ENCODE measurements around the gene BRICD5. TPM values are rescaled to one million over a fixed set of nuclear protein-coding genes. Genes with fewer than 3 reads are reported as not detected.

BRICD5 gene
- total RNA-seq, 3 donors from 2014 or later (not counting 1 experiment from before 2014, with no cell fraction given): 3.2 to 5.2 (median 3.6) TPM

DNA sequence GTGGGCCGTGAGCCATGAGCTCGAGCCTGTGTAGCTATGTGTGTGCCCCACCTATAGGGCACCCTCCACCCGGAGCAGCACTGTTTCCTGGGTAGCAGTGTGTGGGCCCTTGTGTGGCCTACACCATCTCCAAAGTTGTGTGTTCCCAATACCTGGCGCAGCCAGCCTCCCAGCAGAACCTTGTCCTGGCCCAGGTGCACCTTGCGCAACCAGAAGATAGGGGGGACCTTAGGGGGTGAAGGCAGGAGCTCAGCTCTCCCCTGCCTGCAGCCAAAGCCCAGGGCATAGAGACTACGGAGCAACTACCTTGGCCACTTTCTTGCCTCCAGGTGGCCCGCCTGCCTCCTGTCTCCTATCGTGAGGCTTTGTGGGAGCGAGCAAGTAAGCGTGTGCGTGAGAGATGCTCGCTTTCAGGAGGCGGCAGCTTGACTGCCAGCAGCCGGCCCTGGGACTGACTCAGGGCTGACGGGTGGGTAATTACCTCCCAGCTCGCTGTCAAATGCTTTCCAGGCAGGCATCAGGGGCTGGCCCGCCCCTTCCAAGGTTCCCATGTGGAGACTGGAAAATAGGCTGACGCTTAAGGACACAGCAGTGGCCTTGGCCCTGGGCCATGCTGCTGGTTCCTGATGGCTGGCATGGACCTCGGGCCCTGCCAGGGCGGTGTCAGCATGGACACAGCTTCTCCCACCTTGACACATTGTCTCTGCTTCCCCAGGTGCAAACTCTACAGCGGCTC is 36.1 kb downstream of the BRICD5 start:
- TF ChIP-seq, protein P1, sequence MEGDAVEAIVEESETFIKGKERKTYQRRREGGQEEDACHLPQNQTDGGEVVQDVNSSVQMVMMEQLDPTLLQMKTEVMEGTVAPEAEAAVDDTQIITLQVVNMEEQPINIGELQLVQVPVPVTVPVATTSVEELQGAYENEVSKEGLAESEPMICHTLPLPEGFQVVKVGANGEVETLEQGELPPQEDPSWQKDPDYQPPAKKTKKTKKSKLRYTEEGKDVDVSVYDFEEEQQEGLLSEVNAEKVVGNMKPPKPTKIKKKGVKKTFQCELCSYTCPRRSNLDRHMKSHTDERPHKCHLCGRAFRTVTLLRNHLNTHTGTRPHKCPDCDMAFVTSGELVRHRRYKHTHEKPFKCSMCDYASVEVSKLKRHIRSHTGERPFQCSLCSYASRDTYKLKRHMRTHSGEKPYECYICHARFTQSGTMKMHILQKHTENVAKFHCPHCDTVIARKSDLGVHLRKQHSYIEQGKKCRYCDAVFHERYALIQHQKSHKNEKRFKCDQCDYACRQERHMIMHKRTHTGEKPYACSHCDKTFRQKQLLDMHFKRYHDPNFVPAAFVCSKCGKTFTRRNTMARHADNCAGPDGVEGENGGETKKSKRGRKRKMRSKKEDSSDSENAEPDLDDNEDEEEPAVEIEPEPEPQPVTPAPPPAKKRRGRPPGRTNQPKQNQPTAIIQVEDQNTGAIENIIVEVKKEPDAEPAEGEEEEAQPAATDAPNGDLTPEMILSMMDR (IDR thresholded peaks at IDR 0.05): no peak
- WGBS (ENCODE audit: insufficient coverage): 97% methylated on average over 21 of the region's 21 CpGs
- H3K27ac Mint-ChIP-seq: no peak overlapping the region
- no peaks in the 10 kb centered on the region for H3K4me1 ChIP-seq (ENCODE audit: control insufficient read depth, insufficient read depth, low read length)
- peaks cover 40% of the 10 kb centered on the region for H3K36me3 ChIP-seq (ENCODE audit: control insufficient read depth, insufficient read depth, low read length)
- intact Hi-C loops (cut with micrococcal nuclease): no loop called here
- no peaks in the 10 kb centered on the region for H3K27me3 Mint-ChIP-seq (ENCODE audit: low read depth in 2 of 2)
- DNase-seq (no peak), ATAC-seq (no peak)
- H3K27me3 ChIP-seq (ENCODE audit: control insufficient read depth, insufficient read depth, low read length): no peaks in the 10 kb centered on the region
- H3K4me1 Mint-ChIP-seq: no peaks in the 10 kb centered on the region
- H3K9me3 ChIP-seq (ENCODE audit: control insufficient read depth, insufficient read depth, low read length): no peaks in the 10 kb centered on the region
- no peak overlapping the region for H3K4me3 Mint-ChIP-seq
- no peaks in the 10 kb centered on the region for H3K9me3 Mint-ChIP-seq
- no peak overlapping the region for H3K4me3 ChIP-seq (ENCODE audit: low read length)
- H3K36me3 Mint-ChIP-seq: no peaks in the 10 kb centered on the region
- H3K27ac ChIP-seq (ENCODE audit: low read length): no peak overlapping the region

- ATAC-seq: no peak
- Mint-ChIP-seq H3K36me3 (no peaks in the 10 kb centered on the region), H3K27ac (no peak overlapping the region), H3K4me1 (no peaks in the 10 kb centered on the region), H3K4me3 (no peak overlapping the region), H3K27me3 (ENCODE audit: low read depth in 2 of 2) (no peaks in the 10 kb centered on the region), H3K9me3 (no peaks in the 10 kb centered on the region)
- H3K36me3 ChIP-seq (ENCODE audit: control insufficient read depth, insufficient read depth, low read length): peaks cover 40% of the 10 kb centered on the region
- H3K9me3 ChIP-seq (ENCODE audit: control insufficient read depth, insufficient read depth, low read length): no peaks in the 10 kb centered on the region
- H3K4me1 ChIP-seq (ENCODE audit: control insufficient read depth, insufficient read depth, low read length): no peaks in the 10 kb centered on the region
- TF ChIP-seq, protein P1 (IDR thresholded peaks at IDR 0.05): no peak
- intact Hi-C loops (cut with micrococcal nuclease): no loop called here
- H3K4me3 ChIP-seq (ENCODE audit: low read length): no peak overlapping the region
- 94% methylated on average over 4 of the region's 4 CpGs for WGBS (ENCODE audit: insufficient coverage)
- DNase-seq: no peak
- H3K27me3 ChIP-seq (ENCODE audit: control insufficient read depth, insufficient read depth, low read length): no peaks in the 10 kb centered on the region
- no peak overlapping the region for H3K27ac ChIP-seq (ENCODE audit: low read length)
Measured at GRCh38 chr16:2173916-2174315, 36.7 kb downstream of the BRICD5 start.

GRCh38 chr16:2173366-2173765 is 37.3 kb downstream of the BRICD5 start:
- ATAC-seq: no peak
- Mint-ChIP-seq H3K9me3 (no peaks in the 10 kb centered on the region), H3K4me3 (no peak overlapping the region), H3K27me3 (ENCODE audit: low read depth in 2 of 2) (no peaks in the 10 kb centered on the region), H3K27ac (no peak overlapping the region), H3K36me3 (no peaks in the 10 kb centered on the region), H3K4me1 (peaks cover 0 to under 1% of the 10 kb centered on the region in 2 donors)
- TF ChIP-seq, protein P1 (IDR thresholded peaks at IDR 0.05): no peak
- Histone ChIP-seq H3K4me1 (ENCODE audit: control insufficient read depth, insufficient read depth, low read length) (no peaks in the 10 kb centered on the region), H3K4me3 (ENCODE audit: low read length) (no peak overlapping the region), H3K36me3 (ENCODE audit: control insufficient read depth, insufficient read depth, low read length) (peaks cover 40% of the 10 kb centered on the region), H3K27me3 (ENCODE audit: control insufficient read depth, insufficient read depth, low read length) (no peaks in the 10 kb centered on the region), H3K9me3 (ENCODE audit: control insufficient read depth, insufficient read depth, low read length) (no peaks in the 10 kb centered on the region), H3K27ac (ENCODE audit: low read length) (no peak overlapping the region)
- intact Hi-C loops (cut with micrococcal nuclease): no loop called here
- 96% methylated on average over 14 of the region's 14 CpGs for WGBS (ENCODE audit: insufficient coverage)
- DNase-seq: no peak
